ENCODE measurements around the gene IFT172. TPM values are rescaled to one million over a fixed set of nuclear protein-coding genes. Genes with fewer than 3 reads are reported as not detected.

Gene IFT172
- total RNA-seq, 2 experiments from 2014 or later = 11.5 to 15.7 TPM

DNA sequence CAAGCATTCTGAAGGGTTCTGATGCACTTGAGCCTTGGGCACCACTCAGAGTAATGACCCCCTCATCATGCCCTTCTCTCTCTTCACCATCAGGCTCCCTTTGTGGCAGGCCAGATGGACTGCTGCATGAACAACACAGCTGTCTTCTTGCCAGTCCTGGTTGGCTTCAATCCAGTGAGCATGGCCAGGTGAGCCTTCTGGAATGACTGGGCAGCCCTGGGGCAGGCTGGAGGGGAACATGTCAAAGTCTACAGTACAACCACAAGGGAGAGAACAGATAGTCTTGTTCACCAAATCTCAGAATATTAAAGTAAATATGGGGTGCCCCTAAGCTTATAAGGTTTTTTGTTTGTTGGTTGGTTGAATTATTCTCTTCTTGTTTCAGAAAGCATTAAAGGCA lies 11.5 kb upstream of the IFT172 start:
- no peak for ATAC-seq

DNA sequence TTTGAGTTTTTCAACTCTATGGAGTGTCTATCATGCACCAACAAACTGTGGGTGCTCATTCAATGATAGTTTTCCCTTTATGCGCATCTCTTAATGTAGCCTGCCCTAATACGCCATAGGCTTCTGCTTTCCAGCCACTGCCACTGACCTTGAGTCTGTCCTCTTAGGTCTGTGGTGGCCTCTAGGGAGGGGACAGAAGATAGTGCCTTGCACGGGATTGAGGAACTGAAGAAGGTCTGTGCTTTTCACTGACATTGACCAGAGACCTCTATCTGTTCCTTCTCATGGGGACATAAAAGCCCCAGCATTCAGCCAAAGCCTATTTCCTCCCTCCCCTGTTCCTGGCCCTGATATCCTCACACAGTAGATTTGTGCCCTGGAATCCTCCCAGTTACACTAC lies 9.4 kb upstream of the IFT172 start:
- no peaks in the 10 kb centered on the region for H3K36me3 Mint-ChIP-seq
- CTCF ChIA-PET = no interaction called here
- no peak overlapping the region for H3K27ac Mint-ChIP-seq
- no peak overlapping the region for H3K4me3 Mint-ChIP-seq
- DNase-seq (no peak), ATAC-seq (no peak)
- peaks cover 8% of the 10 kb centered on the region for H3K4me1 Mint-ChIP-seq
- no peaks in the 10 kb centered on the region for H3K9me3 Mint-ChIP-seq (ENCODE audit: low read depth)
- H3K27me3 Mint-ChIP-seq = peaks cover 43% of the 10 kb centered on the region

More for the DNA sequence above, 11.5 kb upstream of the IFT172 start:
- no peaks in the 10 kb centered on the region for H3K36me3 Mint-ChIP-seq
- no peak overlapping the region for H3K4me3 Mint-ChIP-seq
- CTCF ChIA-PET = no interaction called here
- H3K27me3 Mint-ChIP-seq = peaks cover 29% of the 10 kb centered on the region
- H3K4me1 Mint-ChIP-seq = no peaks in the 10 kb centered on the region
- H3K9me3 Mint-ChIP-seq (ENCODE audit: low read depth) = no peaks in the 10 kb centered on the region
- H3K27ac Mint-ChIP-seq = no peak overlapping the region
- DNase-seq = no peak

DNA sequence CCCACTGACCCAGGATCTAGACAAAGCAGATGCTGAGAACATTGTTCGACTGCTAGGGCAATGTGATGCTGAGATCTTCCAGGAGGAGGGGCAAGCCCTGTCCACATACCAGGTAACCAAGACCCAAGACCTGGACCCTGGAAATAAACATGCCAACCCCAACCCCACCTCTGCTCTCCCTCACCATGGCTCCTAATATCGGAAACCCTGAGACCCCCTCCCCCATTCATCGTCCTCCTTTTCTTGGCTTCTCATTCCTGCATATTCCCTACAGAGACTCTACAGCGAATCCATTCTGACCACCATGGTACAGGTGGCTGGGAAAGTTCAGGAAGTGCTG lies 7.7 kb upstream of the IFT172 start:
- H3K9me3 Mint-ChIP-seq (ENCODE audit: low read depth) = no peaks in the 10 kb centered on the region
- H3K27ac Mint-ChIP-seq = no peak overlapping the region
- CTCF ChIA-PET = no interaction called here
- ATAC-seq (no peak), DNase-seq (no peak)
- no peaks in the 10 kb centered on the region for H3K36me3 Mint-ChIP-seq
- H3K4me3 Mint-ChIP-seq = no peak overlapping the region
- peaks cover 8% of the 10 kb centered on the region for H3K4me1 Mint-ChIP-seq
- peaks cover 53% of the 10 kb centered on the region for H3K27me3 Mint-ChIP-seq

DNA sequence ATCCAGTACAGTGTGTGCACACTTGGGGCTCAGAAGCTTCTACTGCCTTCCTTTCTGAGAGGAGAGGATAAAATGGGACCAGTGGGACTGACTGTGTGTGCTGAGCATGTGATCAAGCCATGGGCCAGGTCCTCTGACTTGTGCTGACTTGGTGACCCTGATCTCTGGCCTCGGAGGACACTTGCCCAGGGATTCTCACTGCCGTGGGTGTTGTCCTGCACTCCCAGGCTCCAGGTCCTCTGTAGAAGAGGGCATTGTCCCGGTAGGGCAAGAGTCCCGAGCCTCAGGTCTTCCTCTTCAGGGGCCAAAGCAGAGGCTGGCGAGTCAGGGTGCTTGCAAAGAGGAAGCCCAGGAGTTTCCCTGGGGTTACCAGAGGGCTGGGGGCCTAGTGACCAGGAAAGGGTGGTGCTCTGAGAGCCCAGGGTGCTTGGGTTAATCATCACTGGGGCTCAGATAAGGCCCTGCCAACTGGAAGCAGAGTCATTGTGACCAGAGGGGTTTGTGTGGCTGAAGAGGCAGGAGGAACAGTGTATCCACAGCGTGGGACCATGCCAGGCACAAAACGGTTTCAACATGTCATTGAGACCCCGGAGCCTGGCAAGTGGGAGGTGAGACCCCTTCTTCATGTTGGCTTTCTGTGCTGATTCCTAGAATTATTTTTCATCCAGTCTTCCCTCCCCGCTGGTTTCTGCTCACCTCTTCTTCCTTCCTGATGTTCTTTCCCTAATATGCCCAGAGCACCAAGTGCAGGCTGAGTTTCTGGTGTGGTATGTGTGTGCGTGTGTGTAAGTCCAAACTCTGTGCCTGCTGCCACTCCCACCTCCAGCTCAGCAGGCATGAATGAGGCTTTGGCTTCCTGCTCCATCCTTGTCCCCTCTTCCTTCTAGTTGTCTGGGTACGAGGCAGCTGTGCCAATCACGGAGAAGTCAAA lies 7.1 kb upstream of the IFT172 start, which contains the start of gene GCKR:
Gene GCKR, plus strand, starts transcription at position 483 of the 931 bp plus-strand sequence. Its CDS starts 66 bp downstream, at position 549.
- Mint-ChIP-seq H3K4me1 (peaks cover 8% of the 10 kb centered on the region), H3K36me3 (no peaks in the 10 kb centered on the region), H3K27me3 (peaks cover 53% of the 10 kb centered on the region), H3K27ac (no peak within 1 kb of the TSS), H3K4me3 (peak within 1 kb of the TSS; percentile 36), H3K9me3 (ENCODE audit: low read depth) (no peaks in the 10 kb centered on the region)
- ATAC-seq = no peak
- no peak for DNase-seq
- CTCF ChIA-PET = no interaction called here

DNA sequence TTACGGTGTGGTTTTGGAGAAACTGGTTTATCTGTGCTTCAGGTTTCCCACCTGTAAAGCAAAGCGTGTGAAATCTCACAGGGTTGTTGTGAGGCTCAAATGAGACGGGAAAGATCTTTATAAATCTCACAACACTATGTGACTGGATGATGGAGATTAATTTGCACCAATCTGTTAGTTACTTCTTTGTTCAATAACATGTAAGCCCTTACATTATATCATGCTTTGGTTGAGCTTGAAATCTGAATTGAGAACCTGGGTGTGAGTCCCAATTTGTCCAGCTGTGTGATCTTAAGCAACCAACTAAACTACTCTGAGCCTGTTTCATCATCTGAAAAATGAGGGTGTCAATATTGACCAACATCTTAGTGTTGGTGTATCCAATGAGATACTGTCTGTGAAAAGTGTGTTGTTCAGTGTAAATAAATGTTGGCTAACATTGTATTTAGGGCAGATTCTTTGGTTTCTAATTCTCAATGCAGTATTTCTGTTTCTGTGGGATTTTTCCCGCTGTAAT lies 6.4 kb upstream of the IFT172 start:
- ATAC-seq (no peak), DNase-seq (no peak)
- Mint-ChIP-seq H3K4me3 (peak overlapping the region; percentile 36), H3K27me3 (peaks cover 53% of the 10 kb centered on the region), H3K27ac (no peak overlapping the region), H3K4me1 (peaks cover 11% of the 10 kb centered on the region), H3K9me3 (ENCODE audit: low read depth) (no peaks in the 10 kb centered on the region), H3K36me3 (no peaks in the 10 kb centered on the region)
- CTCF ChIA-PET = interaction anchor here (0.8 kb wide), 1 partner anchor 188 kb away, joined by 3 read pairs; no protein-coding TSS in a partner anchor

DNA sequence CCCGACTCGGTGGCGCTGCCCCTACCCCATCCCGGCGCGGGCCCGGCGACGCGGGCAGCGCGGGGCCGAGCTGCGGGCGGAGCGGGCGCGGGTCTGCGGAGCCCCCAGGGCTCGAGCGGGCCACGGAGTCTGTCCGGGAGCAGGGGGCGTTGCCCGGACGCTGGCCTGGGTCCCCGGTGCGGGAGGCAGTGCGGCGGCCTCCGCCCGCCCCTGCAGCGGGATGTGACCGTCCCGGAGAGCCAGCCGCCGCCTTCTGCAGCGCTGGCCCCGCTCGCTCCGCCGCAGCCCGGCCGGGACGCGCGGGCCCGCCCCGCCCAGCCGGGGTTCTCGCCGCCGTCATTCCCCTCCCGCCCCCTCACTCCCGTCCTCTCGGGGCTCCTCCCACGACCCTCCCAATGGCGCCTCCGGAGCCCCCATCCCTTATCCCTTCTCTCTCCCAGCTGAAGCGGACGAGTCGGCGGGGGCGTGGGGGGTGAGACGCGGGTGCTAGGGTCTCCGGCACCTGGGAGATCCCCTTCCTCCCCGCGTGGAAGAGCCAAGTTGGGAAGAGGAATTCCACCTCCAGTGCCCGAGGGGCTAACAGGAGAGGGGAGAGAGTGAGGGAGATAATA lies 5.5 kb upstream of the IFT172 start, which contains the start of gene FNDC4:
Gene FNDC4, minus strand, starts transcription at position 257 of the 611 bp plus-strand sequence. CDS start 521 bp downstream, outside the sequence.
- Mint-ChIP-seq H3K36me3 (no peaks in the 10 kb centered on the region), H3K4me3 (peak within 1 kb of the TSS; percentile 36), H3K27ac (no peak within 1 kb of the TSS), H3K9me3 (ENCODE audit: low read depth) (no peaks in the 10 kb centered on the region), H3K4me1 (peaks cover 18% of the 10 kb centered on the region), H3K27me3 (peaks cover 53% of the 10 kb centered on the region)
- ATAC-seq (peak; percentile 82), DNase-seq (no peak)
- CTCF ChIA-PET = interaction anchor here (0.8 kb wide), 1 partner anchor 189 kb away, joined by 3 read pairs; no protein-coding TSS in a partner anchor

DNA sequence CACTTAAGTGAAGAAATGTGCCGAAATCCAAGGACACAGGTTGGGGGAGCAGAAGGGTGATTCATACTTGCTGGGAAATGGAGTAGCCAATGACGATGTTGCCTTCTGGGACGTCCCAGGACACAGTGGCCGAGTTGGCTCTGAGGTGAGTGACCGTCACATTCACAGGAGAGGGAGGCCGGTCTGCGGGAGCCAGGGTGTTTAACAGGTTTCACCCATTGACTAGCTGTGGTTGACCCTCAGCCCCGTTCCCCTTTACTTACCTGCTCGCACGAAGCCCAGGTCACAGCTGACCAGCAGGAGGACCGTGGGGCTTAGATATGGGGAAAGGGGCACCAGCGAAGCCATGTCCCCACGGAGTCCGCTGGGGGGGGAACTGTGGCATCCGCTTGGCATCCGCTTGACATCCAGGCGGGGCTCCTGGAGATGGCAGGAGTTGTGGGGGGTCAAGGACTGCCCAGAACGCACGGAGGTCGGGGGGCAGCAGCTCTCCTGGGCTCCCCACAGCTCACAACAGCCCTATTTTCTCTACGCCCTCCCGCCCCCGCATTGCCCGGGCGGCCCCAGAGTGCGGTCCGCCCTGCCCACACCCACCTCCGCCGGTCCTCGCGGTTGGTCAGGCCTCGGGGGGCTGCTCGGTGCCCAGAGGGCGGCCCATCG lies 4.9 kb upstream of the IFT172 start:
- H3K4me3 Mint-ChIP-seq = peak overlapping the region; percentile 11

DNA sequence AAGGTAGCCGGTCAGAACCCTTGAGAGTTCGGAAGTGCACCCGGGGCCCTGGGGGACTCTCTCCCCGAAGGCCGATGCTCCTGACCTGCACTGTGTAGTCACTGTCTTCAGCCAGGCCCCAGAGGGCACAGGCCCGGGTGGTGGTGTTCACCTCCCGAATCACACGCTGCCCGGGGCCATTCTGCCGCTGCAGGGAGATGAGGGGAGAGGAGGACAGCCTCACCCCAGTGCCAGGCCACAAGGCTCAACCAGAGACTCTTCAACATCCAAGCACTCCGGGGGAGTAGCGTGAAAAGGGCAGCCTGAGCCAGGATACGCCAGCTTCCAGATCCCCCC lies 4.4 kb upstream of the IFT172 start:
- no peaks in the 10 kb centered on the region for H3K36me3 Mint-ChIP-seq
- H3K27ac Mint-ChIP-seq = no peak overlapping the region
- H3K4me3 Mint-ChIP-seq = no peak overlapping the region

More for the DNA sequence above, 4.9 kb upstream of the IFT172 start:
- Mint-ChIP-seq H3K36me3 (no peaks in the 10 kb centered on the region), H3K27ac (no peak overlapping the region), H3K27me3 (peaks cover 51% of the 10 kb centered on the region), H3K4me1 (peaks cover 24% of the 10 kb centered on the region), H3K9me3 (ENCODE audit: low read depth) (no peaks in the 10 kb centered on the region)
- no peak for DNase-seq
- no peak for ATAC-seq
- CTCF ChIA-PET = interaction anchor here (1.2 kb wide), 1 partner anchor 187 kb away, joined by 3 read pairs; no protein-coding TSS in a partner anchor

DNA sequence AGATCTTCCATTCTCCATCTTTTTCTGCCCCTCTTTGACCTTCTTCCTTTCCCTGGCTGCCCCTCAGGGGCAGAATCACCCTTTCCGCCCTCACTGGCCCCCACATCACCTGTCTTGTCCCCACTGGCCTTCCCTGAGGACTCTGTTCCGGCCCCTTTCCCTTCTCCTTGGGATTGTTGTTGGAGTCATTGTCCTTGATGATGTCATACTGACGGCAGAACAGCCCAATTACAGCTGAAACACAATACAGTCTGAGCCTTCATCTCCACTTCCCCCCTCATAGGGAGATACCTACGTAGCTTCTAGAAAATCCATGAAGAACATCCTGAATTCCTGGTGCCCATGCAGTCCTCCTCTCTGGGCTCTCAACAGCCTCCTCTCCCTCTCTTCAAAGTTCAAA lies 3.0 kb upstream of the IFT172 start:
- CTCF ChIA-PET = interaction anchor here (0.6 kb wide), 1 partner anchor 404 kb away, joined by 3 read pairs; no protein-coding TSS in a partner anchor
- no peak overlapping the region for H3K4me3 Mint-ChIP-seq

More for the DNA sequence above, 4.4 kb upstream of the IFT172 start:
- ATAC-seq (no peak), DNase-seq (no peak)
- CTCF ChIA-PET = interaction anchor here (1.2 kb wide), 1 partner anchor 187 kb away, joined by 3 read pairs; no protein-coding TSS in a partner anchor
- H3K27me3 Mint-ChIP-seq = peaks cover 48% of the 10 kb centered on the region
- H3K9me3 Mint-ChIP-seq (ENCODE audit: low read depth) = no peaks in the 10 kb centered on the region
- H3K4me1 Mint-ChIP-seq = peaks cover 28% of the 10 kb centered on the region

DNA sequence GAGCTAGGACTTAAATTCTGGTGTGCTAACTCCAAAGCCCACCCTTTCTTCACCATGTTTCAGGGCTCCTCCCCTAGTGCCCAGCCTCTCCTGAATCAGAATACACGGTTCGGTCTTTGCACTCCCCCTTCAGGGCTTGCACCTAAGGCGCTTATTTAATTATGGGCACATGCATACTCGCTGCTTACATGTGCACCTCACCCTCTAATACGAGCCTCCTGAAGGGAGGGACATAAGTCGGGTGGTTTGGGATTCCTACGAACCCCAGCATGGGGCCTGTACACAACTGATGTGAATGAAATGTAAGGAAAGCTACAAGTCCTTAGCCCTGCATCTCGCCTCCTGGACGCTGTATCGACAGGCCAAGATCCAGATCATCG lies 435 bp downstream of the IFT172 start:
- DNase-seq = peak; percentile 50
- peak; percentile 6 for ATAC-seq
- Mint-ChIP-seq H3K27ac (peak overlapping the region; percentile 79), H3K9me3 (ENCODE audit: low read depth) (no peaks in the 10 kb centered on the region), H3K4me3 (peak overlapping the region; percentile 85), H3K36me3 (no peaks in the 10 kb centered on the region), H3K27me3 (peaks cover 10% of the 10 kb centered on the region), H3K4me1 (peaks cover 24% of the 10 kb centered on the region)
- CTCF ChIA-PET = no interaction called here

More for the DNA sequence above, 3.0 kb upstream of the IFT172 start:
- Mint-ChIP-seq H3K9me3 (ENCODE audit: low read depth) (no peaks in the 10 kb centered on the region), H3K36me3 (no peaks in the 10 kb centered on the region), H3K27me3 (peaks cover 39% of the 10 kb centered on the region), H3K27ac (no peak overlapping the region), H3K4me1 (peaks cover 32% of the 10 kb centered on the region)
- DNase-seq (no peak), ATAC-seq (no peak)

DNA sequence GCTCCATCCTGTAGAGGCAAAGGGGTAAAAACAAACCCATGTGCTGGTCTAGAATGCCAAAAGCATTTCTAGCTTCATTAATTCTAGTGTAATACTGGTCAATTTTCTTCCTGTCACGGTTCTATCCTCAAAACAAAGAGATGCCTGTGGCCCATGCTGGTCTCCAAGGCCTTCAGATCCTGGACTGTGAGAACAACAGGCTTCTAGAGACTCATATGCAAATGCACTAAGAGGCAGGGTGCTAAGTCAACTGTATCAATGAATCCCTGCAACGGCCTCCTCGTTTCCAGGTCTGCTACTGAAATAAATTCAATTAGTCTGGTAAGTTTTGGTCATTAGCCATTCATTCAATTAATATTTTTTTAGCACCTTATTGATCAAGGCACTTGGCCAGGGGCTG lies 4.0 kb downstream of the IFT172 start:
- H3K36me3 Mint-ChIP-seq = no peaks in the 10 kb centered on the region
- no peak overlapping the region for H3K4me3 Mint-ChIP-seq
- CTCF ChIA-PET = interaction anchor here (0.9 kb wide), 1 partner anchor 17 kb away, joined by 3 read pairs; no protein-coding TSS in a partner anchor
- H3K27me3 Mint-ChIP-seq = no peaks in the 10 kb centered on the region
- no peaks in the 10 kb centered on the region for H3K9me3 Mint-ChIP-seq (ENCODE audit: low read depth)
- DNase-seq (no peak), ATAC-seq (no peak)
- no peak overlapping the region for H3K27ac Mint-ChIP-seq
- peaks cover 19% of the 10 kb centered on the region for H3K4me1 Mint-ChIP-seq

DNA sequence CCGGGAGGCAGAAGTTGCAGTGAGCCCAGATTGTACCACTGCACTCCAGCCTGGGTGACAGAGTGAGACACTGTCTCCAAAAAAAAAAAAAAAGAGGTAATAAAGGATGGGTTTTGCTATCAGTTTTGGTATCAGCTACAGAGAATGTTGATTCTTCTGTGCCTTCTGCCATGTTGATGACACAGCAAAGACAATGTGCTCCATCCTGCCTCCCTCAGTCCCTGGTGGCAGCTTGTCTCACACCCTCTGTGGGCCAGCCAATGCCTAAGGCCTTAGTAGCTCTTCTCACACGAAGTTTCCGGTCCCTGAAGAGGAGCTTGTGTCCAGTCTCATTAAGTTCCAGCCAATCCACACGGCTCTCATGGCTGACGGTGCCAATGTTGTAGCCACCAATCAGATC lies 17.6 kb downstream of the IFT172 start:
- no peak for ATAC-seq
- Mint-ChIP-seq H3K4me3 (no peak overlapping the region), H3K27ac (no peak overlapping the region), H3K9me3 (ENCODE audit: low read depth) (no peaks in the 10 kb centered on the region), H3K4me1 (no peaks in the 10 kb centered on the region), H3K27me3 (no peaks in the 10 kb centered on the region), H3K36me3 (peaks cover 7% of the 10 kb centered on the region)
- CTCF ChIA-PET = interaction anchor here (1.4 kb wide), 1 partner anchor 211 kb away, joined by 3 read pairs; no protein-coding TSS in a partner anchor
- DNase-seq = no peak

DNA sequence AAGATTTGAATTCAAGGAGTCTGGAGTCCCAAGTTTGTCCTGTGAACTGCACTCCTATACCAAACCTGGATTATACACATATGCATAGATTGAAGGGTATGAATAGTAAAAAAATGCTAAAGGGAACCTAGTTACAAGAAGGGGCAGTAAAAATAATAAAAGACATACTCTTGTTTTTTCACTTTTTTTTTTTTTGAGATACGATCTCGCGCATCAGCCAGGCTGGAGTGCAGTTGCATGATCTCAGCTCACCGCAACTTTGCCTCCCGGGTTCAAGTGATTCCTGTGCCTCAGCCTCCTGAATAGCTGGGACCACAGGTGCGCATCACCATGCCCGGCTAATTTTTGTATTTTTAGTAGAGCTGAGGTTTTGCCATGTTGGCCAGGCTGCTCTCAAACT lies 25.1 kb downstream of the IFT172 start:
- ATAC-seq = no peak
- DNase-seq = no peak
- Mint-ChIP-seq H3K36me3 (no peaks in the 10 kb centered on the region), H3K9me3 (ENCODE audit: low read depth) (no peaks in the 10 kb centered on the region), H3K4me1 (no peaks in the 10 kb centered on the region), H3K27ac (no peak overlapping the region), H3K4me3 (no peak overlapping the region), H3K27me3 (no peaks in the 10 kb centered on the region)
- CTCF ChIA-PET = no interaction called here

Measured in activated CD8-positive, alpha-beta memory T cell treated with anti-CD3 and anti-CD28 coated beads, Interleukin-2, amount 10 ng/mL, durations not matched to agents 7 days and 5 days (primary cell).